ENCODE data around the gene EFHC1. TPM values are rescaled to one million over a fixed set of nuclear protein-coding genes. Genes with fewer than 3 reads are reported as not detected.

EFHC1 gene
- total RNA-seq, 1 experiment from 2014 or later = 13.2 TPM

DNA sequence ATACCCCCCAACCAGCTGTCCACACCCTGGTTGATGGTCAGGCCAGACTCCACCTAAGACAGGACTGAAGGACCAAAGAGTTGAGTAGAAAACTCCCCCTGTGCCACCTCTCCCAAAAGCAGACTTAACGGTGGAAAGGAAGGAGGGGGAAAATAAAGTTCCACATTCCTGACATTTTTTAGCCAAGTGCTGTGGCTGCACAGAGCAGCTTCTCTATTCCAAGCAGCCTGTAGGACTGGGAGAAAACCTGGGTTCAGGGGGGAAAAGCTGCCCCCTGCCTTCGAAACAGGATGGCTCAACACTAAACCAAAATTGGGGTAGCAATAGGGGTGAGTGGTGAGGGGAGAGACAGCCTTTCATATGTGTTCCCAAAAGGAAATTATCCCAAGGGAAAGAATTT is 153.2 kb downstream of the EFHC1 start:
- WGBS (ENCODE audit: extremely low coverage, insufficient read length, low lambda C conversion rate) = no CpG with 5 or more reads among the region's 2 CpGs
- Histone ChIP-seq H2BK12ac (ENCODE audit: insufficient read length, low read depth, low read length) (no peak overlapping the region), H2BK15ac (ENCODE audit: low read depth, low read length) (no peak overlapping the region), H4K91ac (ENCODE audit: insufficient read length, low read depth, low read length) (no peak overlapping the region), H3K4me2 (ENCODE audit: insufficient read depth, insufficient read length, low read length) (peak overlapping the region; percentile 18), H3K14ac (ENCODE audit: insufficient read depth, low read length) (peak overlapping the region; percentile 83), H3K79me1 (ENCODE audit: insufficient read depth, low read depth, low read length, poor library complexity, severe bottlenecking) (peaks cover 8% of the 10 kb centered on the region), H3T11ph (ENCODE audit: low read length) (no peak overlapping the region), H4K5ac (ENCODE audit: insufficient read length, low read depth, low read length) (no peak overlapping the region), H2BK20ac (ENCODE audit: low read depth, low read length, poor library complexity, severe bottlenecking) (no peak overlapping the region), H3K9me3 (ENCODE audit: control insufficient read depth, low read depth, low read length) (no peaks in the 10 kb centered on the region), H2BK5ac (ENCODE audit: insufficient read length, low read length) (no peak overlapping the region), H3K27ac (ENCODE audit: insufficient read length, low read depth, low read length) (no peak overlapping the region), H3K9ac (ENCODE audit: extremely low read depth, insufficient read length, low read length) (no peak overlapping the region), H3K4ac (ENCODE audit: low read depth, low read length) (no peak overlapping the region), H4K20me1 (ENCODE audit: control insufficient read depth, insufficient read depth, insufficient read length) (peaks cover 2% of the 10 kb centered on the region), H3K18ac (ENCODE audit: insufficient read length, low read depth, low read length) (no peak overlapping the region), H2AK5ac (ENCODE audit: insufficient read length, low read length) (no peak overlapping the region), H2AFZ (ENCODE audit: low read length) (no peak overlapping the region), H4K8ac (replicated peaks; ENCODE audit: insufficient read length, low read depth, low read length) (no peak overlapping the region), H3K27me3 (ENCODE audit: insufficient read depth, low read length) (no peaks in the 10 kb centered on the region), H2BK120ac (ENCODE audit: low read depth, low read length, poor library complexity, severe bottlenecking) (no peak overlapping the region), H3K23me2 (ENCODE audit: insufficient read length, low read depth, low read length, poor library complexity, severe bottlenecking) (peaks cover 12% of the 10 kb centered on the region), H3K79me2 (ENCODE audit: insufficient read depth, low read length) (peaks cover 12% of the 10 kb centered on the region; the same call in 1 of the 2 replicates), H3K56ac (ENCODE audit: insufficient read length, low read depth, low read length) (no peak overlapping the region), H3K4me1 (ENCODE audit: insufficient read depth, low read length) (peaks cover 24% of the 10 kb centered on the region), H3K23ac (ENCODE audit: insufficient read length, low read depth, low read length) (no peak overlapping the region)
- Mint-ChIP-seq H3K4me1 (peaks cover 76% of the 10 kb centered on the region in 2 experiments), H3K36me3 (ENCODE audit: insufficient read depth in 1 of 3, low read depth in 3 of 3) (no peaks in the 10 kb centered on the region), H3K27ac (peak overlapping the region; percentile 30 to 44 (median 37); a peak in 4 of 7 replicates), H3K4me3 (peak overlapping the region in 1 of 2 experiments; percentile 50; a peak in 2 of 5 replicates), H3K27me3 (ENCODE audit: low read depth) (peaks cover 3% of the 10 kb centered on the region; the same call in 1 of the 2 replicates), H3K9me3 (no peaks in the 10 kb centered on the region; a peak in 1 of 5 replicates)
- TF ChIP-seq, protein P1, sequence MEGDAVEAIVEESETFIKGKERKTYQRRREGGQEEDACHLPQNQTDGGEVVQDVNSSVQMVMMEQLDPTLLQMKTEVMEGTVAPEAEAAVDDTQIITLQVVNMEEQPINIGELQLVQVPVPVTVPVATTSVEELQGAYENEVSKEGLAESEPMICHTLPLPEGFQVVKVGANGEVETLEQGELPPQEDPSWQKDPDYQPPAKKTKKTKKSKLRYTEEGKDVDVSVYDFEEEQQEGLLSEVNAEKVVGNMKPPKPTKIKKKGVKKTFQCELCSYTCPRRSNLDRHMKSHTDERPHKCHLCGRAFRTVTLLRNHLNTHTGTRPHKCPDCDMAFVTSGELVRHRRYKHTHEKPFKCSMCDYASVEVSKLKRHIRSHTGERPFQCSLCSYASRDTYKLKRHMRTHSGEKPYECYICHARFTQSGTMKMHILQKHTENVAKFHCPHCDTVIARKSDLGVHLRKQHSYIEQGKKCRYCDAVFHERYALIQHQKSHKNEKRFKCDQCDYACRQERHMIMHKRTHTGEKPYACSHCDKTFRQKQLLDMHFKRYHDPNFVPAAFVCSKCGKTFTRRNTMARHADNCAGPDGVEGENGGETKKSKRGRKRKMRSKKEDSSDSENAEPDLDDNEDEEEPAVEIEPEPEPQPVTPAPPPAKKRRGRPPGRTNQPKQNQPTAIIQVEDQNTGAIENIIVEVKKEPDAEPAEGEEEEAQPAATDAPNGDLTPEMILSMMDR (conservative IDR thresholded peaks at IDR 0.05) = no peak
- no peak for DNase-seq

Other genes starting within 250 kb of the EFHC1 start
- not detected in 2 replicates for gene IL17A, start 234.0 kb upstream of the EFHC1 start, total RNA-seq (2021)
- not detected in 2 replicates for gene IL17F, start 175.8 kb upstream of the EFHC1 start, total RNA-seq (2021)
- 252 and 255 TPM in 2 replicates for gene MCM3, start 135.6 kb upstream of the EFHC1 start, total RNA-seq (2021)
- 3.0 and 3.4 TPM in 2 replicates for gene PAQR8, start 58.2 kb upstream of the EFHC1 start, total RNA-seq (2021)
- 20.5 and 21.2 TPM in 2 replicates for gene TRAM2, start 156.7 kb downstream of the EFHC1 start, total RNA-seq (2021)

All from H9 (cell line).